GM19238 (cell line): ENCODE measurements around the gene GNB4.
A peak's percentile ranks its signal among the peaks of the same experiment; 100 is the strongest.

Experiments used
- DNase-seq: peaks from one replicate; pipeline ENCODE4 v3.0.0; 2011; ENCODE audit warnings: low spot score; ENCODE audit not compliant: insufficient read length

GNB4 gene

DNA sequence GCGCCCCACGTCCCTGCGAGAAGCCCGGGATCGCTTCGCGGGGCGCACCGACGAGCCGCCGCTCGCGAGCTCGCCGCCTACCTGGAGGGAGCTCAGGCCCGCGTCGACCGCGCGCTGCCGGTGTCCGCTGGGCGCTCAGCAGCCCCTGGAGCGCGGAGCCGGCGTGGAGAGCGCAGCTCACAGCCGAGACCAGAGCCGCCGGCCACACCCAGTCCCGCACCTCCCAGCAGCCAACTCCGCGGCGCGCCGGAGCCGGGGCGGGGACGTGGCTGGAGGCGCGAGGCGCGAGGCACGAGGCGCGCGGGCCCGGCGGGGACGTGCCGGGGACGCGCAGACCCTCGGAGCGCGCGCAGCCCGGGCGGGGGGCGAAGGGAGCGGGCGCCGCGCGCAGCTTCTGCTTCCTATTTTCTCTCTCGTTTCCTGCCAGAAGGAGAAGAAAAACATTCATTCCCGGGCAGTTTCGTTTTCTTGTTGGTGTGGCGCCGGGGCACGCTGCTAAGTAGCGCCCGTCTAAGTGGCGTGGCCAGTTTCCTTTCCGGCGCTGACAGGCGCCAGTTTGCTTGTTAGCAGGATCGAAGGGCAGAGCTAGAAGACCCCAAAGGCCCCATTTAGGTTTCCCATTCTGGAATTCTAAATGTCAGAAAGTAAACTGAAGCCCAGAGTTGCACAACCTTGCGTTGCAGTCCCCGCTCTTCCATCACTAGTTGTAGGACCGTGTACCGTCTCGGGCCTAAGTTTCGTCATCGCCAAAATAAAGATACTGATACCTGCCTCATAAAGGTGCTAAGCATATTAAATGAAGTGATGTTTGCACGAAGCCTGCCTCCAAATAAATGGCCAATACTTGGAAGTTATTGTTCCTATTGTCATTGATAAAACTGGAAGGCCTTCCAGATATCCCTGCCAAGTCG is at the start of gene GNB4:
TSS of gene GNB4 (minus strand) at position 206 of the 911 bp plus-strand sequence. CDS start 25,270 bp downstream, outside the sequence.
- peak; percentile 41 for DNase-seq

DNA sequence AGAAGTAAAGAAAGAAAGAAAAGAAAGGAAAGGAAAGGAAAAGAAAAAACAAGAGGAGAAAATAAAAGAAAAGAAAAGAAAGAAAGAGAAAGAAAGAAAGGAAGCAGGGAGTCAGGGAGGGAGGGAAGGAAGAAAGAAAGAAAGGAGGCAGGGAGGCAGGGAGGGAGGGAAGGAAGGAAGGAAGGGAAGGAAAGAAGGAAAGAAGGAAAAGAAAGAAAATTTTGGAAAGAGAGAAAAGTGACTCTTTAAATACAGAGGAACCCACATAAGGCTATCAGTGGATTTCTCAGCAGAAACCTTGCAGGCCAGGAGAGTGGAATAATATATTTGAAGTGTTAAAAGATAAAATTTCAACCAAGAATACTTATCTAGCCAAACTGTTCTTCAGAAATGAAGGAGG is 44.2 kb upstream of the GNB4 start:
- no peak for DNase-seq

DNA sequence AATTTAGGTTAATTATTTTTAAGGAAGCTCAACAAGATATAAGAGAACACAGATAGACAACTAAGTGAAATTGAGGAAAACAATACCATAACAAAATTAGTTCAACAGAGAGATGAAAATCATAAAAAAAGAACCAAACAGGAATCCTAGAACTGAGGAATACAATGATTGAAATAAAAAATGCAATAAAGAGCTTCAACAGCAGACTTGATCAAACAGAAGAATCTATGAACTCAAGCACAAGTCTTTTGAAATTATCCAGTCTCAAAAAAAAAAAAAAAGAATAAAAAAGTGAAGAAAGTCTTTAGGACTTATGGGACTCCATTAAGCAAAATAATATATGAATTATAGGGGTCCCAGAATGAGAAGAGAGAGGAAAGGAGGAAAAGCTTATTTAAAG is 42.0 kb upstream of the GNB4 start:
- DNase-seq, result no peak

DNA sequence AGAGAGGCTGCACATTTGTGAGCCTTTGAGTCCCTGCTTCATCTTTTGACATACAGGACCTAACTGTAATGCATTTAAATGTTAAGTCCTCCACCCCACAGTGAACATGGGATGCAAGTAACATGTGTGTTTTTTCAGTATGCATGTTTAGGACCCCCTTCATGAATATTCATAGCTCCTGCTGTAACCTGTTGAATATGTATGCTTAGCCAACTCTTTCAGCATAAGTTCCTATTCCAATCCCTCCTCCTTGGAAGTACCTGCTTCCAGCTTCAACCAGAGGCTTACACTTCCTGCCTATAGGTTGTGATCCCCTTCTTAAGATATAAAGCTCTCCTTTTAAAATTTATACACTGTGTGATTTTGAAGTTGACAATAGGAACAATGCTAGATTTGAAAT is 36.9 kb upstream of the GNB4 start:
- no peak for DNase-seq

DNA sequence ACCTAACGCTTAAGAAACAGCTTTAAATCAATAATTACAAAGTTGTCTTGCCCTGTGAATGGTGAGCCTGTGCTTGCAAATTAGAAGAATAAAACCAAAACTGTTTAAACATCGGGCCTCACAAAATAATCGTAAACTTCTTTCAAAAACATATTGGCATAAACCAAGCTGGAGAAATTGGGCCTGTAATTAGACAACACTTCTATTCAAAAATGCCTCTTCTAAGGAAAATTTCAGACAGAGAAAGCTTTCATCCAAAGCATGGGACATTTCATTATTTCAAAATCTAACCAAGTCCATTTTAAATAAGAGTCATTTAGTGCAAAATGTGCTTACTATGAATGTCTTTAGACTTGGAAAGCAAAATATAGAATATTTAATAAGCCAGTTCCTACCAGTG is 35.5 kb upstream of the GNB4 start:
- DNase-seq, result no peak

DNA sequence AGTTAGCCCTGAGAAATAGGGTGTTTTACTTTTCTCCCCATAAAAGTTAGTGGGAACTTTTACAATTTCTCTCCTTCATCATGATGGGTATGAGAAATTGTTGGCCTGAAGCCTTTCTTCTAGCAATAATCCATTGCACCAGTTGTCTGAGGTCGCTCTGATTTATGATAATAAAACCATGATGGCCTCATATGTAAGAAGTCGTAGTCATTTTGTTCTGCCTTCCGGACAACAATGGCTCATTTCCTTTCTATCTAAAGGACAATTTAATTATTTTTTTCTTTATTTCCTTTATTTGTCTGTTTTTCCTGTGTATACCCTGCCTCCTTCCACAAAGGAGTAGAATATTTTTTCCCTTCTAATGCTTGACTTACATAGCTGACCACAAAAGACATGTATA is 31.6 kb upstream of the GNB4 start:
- no peak for DNase-seq

DNA sequence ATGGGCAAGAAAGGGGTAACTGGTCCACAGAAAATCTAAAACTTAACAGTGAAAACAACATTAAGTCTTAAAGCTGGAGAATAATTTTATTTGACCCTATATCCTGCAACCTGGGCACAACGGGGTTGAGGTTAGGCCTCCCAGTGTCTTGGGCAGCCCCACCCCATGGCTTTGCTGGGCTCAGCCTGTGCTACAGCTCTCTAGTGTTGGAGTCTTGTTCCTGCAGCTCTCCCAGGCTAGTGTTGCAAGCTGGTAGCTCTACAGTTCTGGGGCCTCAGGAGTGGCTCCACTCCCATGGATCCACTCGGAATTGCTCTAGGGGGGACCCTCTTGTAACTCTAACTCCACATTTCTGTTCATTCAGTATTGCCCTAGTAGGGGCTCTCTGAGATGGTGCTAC is 24.9 kb upstream of the GNB4 start:
- no peak for DNase-seq

DNA sequence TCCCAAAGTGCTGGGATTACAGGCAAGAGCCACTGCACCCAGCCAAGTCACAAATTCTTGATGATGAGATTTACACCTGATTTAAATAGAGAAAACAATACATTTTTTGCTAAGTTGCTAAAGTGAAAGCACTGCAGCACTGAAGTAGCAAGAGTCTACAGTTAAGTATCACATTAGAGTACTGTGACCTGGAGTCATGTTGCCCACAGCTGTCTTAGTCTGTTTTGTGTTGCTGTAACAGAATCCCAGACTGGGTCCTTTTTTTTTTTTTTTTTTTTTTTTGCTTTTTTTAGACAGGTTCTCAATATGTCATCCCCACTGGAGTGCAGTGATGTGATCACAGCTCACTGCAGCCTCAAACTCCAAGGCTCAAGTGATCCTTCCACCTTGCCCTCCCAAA is 23.2 kb upstream of the GNB4 start:
- DNase-seq, result no peak

DNA sequence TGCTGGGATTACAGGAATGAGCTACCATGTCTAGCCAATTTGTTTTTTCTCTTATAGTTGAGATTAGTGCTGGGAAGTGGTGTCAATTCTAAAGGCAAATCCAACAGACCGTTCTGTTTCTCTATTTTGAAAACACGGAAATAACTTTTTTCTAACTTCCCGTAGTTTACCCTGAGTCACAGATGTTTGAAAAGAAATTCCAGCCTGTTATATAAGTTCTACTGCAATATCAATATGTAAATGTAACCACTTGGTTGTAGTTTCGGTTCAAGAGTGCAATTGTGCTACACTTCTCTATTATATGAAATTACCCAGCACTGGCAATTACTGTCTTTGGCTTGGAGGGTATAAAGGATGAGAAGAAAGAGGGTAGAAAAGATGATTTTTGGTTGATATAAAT is 22.3 kb upstream of the GNB4 start:
- no peak for DNase-seq

DNA sequence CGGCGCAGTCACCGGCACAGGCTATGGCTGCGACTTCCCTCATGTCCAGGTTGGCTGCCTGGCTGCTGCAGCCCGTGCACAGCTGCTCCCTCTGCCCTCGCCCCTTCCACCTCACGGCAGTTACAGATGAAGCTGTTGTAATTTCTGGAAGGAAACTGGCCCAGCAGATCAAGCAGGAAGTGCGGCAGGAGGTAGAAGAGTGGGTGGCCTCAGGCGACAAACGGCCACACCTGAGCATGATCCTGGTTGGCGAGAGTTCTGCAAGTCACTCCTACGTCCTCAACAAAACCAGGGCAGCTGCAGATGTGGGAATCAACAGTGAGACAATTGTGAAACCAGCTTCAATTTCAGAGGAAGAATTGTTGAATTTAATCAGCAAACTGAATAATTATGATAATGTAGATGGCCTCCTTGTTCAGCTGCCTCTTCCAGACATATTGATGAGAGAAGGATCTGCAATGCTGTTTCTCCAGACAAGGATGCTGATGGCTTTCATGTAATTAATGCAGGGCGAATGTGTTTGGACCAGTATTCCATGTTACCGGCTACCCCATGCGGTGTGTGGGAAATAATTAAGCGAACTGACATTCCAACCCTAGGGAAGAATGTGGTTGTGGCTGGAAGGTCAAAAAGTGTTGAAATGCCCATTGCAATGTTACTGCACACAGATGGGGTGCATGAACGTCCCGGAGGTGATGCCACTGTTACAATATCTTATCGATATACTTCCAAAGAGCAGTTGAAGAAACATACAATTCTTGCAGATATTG is 13.2 kb upstream of the GNB4 start:
- no peak for DNase-seq

DNA sequence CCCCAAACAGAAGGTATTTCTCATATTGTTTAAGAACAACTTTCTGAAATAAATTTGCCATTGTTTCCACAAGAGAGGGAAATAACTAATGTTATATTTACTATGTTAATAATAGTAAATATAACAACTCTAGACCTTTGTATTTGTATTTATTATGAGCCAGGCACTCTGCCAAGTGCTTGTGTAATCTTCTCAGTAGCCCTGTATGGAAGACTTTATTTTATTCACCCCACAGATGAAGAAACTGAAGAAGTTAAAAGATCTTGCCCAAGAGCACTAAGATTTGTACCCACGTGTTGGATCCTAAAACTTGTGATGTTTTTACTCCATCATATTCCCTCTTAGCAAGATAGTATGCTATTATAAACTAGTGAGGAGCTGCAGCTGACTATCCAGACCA is 12.0 kb upstream of the GNB4 start:
- DNase-seq, result no peak

DNA sequence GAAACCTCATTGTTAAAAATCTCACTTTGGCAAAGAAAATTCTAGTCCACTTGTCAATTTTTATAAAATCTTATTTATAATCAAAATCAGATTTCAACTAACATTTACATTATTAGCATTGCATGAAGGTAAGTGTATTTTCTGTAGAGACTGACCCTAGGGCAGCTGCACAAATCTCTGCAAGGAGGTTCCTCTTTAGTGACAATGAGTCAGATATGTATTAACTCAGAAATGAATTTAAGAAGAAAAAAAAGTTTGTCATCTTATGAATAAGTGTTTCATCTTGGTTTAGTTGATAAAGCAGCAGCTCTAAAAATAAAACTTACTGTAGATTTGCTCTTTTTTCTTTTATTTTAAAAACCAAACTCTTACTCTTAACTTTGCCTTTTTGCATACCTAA is 9.0 kb upstream of the GNB4 start:
- no peak for DNase-seq

DNA sequence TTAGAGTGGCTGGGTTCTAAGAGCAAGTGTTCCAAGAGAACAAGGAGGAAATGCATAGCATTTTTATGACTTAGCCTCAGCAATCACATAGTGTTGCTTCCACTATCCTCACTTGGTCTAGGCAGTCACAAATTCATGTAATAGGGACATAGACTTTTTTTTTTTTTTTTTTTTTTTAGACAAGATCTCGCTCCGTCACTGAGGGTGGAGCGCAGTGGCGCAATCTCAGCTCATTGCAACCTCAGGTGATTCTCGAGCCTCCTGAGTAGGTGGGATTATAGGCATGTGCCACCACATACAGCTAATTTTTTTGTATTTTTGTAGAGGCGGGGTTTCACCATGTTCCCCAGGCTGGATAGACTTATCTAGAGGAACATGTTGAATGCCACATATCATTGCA is 4.7 kb upstream of the GNB4 start:
- DNase-seq, result no peak

DNA sequence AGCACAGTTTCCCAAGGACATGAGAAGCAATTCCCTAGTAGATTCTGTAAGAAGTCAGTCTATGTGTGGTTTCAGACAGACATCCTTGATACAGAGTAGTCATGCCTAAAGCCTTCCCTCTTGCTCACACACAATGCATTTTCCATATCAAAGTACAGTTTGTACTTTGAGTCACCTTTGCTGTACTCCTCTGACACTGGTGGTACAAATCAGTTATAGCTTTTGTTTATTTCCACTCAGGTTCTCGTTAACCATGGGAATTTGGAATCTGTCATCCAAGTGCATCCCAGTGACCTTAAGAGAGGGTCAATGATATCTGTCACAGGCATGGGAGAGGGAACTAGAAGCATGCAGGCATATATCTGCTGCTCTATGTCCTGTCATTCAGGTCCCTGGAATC is 3.6 kb upstream of the GNB4 start:
- DNase-seq, result no peak

DNA sequence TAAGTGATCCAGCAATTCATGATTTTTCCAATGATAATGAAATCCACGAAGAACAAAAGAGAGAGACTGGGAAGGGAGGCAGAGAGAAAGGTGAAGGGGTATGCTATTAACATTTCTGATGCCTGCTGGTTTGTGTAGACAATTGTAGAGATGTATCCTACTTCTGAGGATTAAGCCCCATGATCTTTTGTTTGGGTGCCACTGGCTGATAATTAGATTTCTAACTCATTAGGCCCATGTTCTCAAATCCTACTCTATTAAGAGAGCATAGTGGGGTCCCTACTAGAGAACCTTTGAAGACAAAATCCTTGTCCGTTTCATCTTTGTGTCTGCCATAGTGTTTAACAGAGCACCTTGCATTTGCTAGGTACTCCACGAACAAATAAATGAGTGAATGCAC is 2.7 kb upstream of the GNB4 start:
- no peak for DNase-seq

DNA sequence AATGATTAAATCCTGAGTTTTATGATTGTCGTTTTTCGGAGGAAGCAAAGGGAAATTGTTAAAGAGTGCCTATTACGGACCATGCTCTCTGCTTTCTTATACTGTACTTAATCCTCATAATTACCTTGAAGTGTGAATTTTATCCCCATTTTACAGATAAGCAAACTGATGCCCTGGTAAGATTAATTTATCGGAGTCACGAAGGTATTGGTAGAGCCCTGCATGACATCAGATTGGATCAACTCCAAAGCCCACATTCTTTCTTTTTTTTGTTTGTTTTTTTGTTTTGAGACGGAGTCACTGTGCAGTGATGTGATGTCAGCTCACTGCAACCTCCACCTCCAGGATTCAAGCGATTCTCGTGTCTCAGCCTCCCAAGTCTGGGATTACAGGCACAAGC is 1.6 kb upstream of the GNB4 start:
- DNase-seq, result no peak

DNA sequence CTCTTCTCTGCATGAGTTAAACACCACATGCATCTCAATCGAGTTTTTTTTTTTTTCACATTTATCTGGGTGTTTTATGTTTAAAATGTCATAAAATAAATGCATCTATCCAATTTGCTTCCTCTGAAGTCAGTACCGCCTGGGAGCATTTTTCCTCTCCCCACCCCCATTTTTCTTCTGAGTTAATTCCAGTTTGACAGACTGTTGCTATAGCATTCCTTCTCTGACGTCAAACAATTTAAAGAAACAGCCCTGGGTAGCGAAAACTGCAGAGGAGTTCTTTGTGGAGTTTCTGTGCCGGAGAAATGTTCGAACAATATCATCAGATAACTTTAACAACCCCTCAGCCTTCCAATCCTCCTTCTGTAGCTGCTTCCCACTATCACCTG is 900 bp upstream of the GNB4 start:
- DNase-seq, result no peak

DNA sequence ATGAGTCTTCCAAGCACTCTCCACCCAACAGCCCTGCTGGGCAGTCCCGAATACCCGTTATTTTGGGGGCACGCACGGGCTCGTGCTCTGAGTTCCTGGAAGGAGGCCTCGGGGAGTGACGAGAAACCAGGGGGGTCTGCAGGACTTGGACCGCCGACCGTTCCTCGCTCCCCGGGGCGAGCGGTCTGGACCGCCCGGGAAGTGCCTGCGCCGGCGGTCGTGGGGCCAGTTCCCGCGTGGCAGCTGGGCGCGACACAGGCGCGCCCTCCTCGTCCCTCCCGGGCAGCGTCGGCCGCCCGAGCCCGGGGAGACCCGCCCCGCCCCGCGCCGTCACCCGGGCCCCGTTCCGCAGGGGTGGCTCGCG is 387 bp downstream of the GNB4 start:
- no peak for DNase-seq

DNA sequence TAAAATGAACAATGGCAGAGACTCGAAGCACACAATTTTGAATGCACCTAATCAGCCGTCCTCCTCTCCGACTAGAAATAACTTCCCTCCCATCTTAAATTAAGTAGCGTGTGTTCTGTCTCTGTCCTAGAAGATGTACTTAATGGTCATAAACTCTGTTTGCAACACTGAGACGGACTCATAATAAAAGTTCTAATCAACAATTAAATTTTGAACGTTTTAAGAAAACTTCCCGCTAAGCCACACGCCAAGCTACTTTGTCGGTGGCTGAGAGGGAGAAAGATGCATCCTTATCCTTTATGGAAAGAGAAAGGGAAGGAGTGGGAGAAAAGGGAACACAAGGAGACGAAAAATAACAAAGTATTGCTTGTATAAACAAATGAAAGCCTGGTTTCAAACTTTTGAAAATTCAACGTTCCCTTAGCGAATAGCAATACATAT is 989 bp downstream of the GNB4 start:
- DNase-seq, result no peak

DNA sequence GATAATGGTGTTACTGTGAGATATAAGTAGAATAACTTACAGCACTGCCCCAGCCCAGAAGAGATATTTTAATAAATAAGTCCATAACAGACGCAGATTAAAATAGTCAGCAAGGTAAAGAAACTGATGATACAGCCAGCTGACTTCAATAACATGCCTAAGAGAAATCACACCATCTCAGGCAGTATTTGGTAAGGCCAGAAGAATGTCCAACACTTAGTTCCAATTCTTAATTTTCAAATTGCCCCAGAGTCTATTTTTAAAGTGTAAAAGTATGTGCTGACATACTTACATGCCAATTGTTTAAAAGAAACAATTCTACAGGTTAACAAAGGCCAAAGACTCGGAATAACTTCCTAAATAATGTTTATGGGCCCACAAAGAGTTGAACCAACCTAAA is 1.6 kb downstream of the GNB4 start:
- DNase-seq, result no peak

DNA sequence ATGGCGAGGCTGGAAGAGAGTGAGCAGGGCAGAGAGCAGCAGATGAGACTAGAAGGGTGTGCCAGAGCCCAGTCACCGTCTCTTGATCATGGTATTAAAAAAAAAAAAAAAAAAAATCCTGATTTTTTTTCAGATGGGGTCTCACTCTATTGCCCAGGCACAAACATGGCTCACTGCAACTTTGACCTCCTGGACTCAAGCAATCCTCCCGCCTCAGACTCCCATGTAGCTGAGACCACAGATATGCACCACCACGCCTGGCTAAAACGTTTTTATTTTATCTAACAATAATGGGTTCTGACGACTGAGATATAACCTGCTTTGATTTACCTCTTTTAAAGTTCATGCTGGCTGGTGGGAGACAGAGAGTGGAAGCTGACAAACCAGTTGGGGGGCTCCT is 4.0 kb downstream of the GNB4 start:
- no peak for DNase-seq

DNA sequence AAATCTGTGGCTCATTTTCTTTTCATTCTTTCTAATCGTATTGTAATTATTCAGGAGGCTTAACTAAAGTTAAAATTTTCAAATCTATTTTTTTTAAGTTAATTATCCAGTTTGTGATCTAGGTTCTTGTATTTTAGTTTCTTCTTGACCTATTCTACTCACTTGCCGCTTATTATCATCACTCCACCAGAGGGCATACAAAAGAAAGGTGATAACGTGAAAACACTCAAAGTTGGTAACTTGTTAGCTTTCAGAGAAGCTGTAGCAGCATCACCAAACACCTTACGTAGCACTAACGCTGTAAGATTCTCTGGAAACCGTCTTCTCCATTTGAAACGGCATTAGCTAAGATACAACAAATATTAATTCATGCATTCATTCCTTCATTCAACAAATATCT is 4.8 kb downstream of the GNB4 start:
- DNase-seq, result no peak

DNA sequence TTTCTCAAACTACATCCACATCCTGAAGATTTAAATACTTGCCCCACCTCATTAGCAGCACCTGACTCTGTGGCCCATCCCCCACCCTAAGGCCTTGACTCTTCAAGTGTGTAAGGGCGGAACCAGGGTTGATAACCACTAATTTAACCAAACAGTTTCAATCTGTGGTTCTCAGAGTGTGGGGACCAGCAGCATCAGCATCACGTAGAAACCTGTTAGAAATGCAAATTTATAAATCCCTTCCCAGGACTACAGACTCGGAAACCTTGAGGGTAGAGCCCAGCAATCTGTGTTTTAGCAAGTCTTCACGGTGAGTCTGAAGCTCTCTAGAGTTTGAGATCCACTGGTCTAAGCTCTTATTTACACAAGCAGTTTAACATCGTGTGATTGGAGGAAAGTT is 12.4 kb downstream of the GNB4 start:
- DNase-seq, result peak; percentile 10
